ENCODE measurements around the gene SCLT1.

DNA sequence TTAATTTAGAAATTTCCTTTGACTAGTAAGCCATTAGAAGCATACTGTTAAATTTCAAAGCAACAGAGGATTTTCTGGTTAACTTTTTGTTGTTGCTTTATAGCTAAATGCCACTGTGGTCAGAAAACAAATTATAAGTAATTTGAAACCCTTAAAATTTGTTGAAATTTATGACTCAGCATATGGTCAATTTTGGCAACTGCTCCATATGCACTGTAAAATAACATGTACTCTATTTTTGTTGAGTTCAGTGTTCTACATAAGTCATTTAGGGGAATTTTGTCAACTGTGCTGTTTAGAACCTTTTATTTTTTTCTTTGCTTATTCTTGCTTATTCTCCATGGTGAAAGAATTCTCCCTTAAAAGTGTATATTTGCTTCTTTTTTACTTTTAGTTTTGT lies 28.6 kb downstream of the SCLT1 start:
- TF ChIP-seq, protein P1, sequence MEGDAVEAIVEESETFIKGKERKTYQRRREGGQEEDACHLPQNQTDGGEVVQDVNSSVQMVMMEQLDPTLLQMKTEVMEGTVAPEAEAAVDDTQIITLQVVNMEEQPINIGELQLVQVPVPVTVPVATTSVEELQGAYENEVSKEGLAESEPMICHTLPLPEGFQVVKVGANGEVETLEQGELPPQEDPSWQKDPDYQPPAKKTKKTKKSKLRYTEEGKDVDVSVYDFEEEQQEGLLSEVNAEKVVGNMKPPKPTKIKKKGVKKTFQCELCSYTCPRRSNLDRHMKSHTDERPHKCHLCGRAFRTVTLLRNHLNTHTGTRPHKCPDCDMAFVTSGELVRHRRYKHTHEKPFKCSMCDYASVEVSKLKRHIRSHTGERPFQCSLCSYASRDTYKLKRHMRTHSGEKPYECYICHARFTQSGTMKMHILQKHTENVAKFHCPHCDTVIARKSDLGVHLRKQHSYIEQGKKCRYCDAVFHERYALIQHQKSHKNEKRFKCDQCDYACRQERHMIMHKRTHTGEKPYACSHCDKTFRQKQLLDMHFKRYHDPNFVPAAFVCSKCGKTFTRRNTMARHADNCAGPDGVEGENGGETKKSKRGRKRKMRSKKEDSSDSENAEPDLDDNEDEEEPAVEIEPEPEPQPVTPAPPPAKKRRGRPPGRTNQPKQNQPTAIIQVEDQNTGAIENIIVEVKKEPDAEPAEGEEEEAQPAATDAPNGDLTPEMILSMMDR (IDR thresholded peaks at IDR 0.05; ENCODE audit: low read depth, low read length) = no peak
- no peak for TF ChIP-seq EZH2phosphoT487 (IDR thresholded peaks at IDR 0.05; ENCODE audit: low read depth)

All from OCI-LY3 (cell line).